Fibroblast of villous mesenchyme (primary cell): ENCODE data around the gene PPT2. TPM values are rescaled to one million over a fixed set of nuclear protein-coding genes. Genes with fewer than 3 reads are reported as not detected.
"Not testable (repeated sequence)": the region's sequence is repeated elsewhere in the genome, so short reads cannot be mapped to it uniquely, and the experiment has no call there.

Source experiments
- DNase-seq: peaks from one replicate; pipeline ENCODE4 v3.0.0-alpha.2; 2010; ENCODE audit warnings: low read depth
- H3K4me3 ChIP-seq: 2 replicates; pipeline ENCODE4 v1.5.1; 2011; ENCODE audit warnings: low read depth, mild to moderate bottlenecking, low read length
- total RNA-seq: library from RNA; depleted of rRNA; stranded (reverse); fragments of >200 nt; gene quantifications from 2 replicates; pipeline ENCODE4 v1.2.3, GENCODE V29; 2012
- TF ChIP-seq, protein P1 (sequence below): IDR thresholded peaks from 2 replicates; pipeline ENCODE4 v1.5.1; 2012; ENCODE audit warnings: low read depth, mild to moderate bottlenecking, low read length; ENCODE audit not compliant: insufficient read depth

Gene PPT2
- total RNA-seq, 1 donor = 22.9 TPM

DNA sequence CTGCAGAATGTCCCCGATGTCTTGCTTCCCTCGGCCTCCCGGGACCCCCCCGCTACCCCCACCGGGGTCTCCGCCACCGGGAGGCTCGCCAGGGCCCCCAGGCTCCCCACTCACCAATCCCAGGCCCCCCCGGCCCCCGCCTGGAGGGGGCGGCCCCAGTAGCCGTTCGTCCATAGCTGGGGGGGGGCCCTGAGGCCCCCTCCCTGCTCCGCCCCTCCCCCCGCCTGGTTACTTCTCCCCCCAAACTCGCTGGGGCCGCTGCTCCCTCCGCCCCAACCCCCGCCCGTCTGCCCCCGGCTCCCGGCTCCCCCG is 35.8 kb downstream of the PPT2 start:
- peak overlapping the region; percentile 85 for H3K4me3 ChIP-seq
- TF ChIP-seq, protein P1, sequence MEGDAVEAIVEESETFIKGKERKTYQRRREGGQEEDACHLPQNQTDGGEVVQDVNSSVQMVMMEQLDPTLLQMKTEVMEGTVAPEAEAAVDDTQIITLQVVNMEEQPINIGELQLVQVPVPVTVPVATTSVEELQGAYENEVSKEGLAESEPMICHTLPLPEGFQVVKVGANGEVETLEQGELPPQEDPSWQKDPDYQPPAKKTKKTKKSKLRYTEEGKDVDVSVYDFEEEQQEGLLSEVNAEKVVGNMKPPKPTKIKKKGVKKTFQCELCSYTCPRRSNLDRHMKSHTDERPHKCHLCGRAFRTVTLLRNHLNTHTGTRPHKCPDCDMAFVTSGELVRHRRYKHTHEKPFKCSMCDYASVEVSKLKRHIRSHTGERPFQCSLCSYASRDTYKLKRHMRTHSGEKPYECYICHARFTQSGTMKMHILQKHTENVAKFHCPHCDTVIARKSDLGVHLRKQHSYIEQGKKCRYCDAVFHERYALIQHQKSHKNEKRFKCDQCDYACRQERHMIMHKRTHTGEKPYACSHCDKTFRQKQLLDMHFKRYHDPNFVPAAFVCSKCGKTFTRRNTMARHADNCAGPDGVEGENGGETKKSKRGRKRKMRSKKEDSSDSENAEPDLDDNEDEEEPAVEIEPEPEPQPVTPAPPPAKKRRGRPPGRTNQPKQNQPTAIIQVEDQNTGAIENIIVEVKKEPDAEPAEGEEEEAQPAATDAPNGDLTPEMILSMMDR = no peak
- no peak for DNase-seq

DNA sequence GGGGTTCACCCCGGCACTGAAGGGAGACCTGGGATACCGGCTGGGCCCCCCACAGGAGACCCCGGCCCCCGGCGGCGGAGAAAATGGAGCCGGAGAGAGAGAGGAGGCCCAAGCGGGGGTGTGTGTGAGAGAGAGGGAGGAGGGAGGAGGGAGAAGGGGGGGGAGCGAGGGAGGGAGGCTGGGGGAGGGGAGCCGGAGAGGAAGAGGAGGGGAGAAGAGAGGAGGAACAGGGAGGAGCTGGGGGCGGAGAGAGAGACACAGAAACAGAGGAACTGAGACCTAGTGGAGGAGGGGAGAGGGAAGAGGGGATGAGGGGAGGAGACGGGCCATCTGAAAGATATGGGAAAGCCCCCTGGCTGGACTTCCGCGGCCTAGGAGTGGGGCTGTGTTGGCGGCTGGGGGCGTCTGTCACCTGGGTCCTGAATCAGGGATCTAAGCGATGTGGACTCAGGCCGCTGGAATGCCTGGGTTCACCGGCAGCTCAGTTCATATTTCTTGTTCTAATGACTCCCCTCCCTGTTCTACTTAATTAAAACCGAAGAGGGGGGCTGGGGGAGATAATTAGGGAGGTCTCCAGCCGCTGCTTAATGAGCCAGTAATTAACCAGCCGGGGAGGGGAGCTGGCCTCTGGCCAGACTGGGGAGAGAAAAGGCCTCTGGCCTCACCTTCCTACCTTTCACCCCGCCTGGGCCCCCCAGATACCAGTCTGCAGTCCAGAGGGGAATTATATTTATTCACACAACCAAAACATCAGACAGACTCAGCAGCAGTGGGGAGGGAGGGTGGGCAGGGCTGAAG is 36.3 kb downstream of the PPT2 start, which contains the start of gene PBX2:
Gene PBX2 (minus strand): TSS at position 149 of the 798 bp plus-strand sequence. CDS start 287 bp downstream, outside the sequence.
- TF ChIP-seq, protein P1 = no peak
- peak; percentile 93 for DNase-seq
- peak within 1 kb of the TSS; percentile 85 for H3K4me3 ChIP-seq

DNA sequence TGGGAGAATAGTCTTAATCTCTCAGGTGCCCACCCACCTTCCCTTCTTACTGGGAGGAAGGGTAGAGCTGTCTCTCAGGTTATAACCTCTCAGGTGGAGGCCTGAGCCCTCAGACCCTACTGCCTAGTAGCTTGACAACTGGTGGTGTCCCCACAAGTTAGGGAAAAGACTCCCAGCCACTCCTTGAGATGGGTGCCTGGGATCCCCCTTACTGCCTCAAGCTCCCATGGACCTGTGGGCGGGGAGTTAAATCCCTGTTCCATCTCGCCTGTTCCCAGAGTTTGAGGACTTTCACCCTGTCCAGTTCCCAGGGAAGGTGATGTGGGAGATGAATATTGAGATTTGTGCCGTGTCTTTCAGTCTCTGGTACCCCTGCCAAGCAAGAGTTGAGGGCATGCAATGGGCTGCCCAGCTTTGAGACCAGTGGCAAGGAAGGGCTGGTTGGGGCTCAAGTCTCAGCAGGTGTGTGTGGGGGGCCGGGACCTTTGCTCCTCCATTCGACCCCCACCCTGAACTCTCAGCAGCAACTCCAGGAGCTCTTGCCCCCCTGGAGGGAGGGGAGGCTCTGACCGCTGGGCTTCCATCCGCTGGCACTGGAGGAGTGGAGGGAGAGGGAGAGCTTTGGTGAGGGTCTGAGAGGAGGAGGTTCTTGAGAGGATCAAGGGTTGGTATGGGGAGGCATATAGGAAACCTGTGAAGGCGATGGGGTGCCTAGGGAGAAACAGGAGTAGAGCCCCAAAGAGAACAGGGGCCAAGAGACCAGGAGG is 37.2 kb downstream of the PPT2 start:
- TF ChIP-seq, protein P1 = no peak
- peak overlapping the region; percentile 85 for H3K4me3 ChIP-seq
- DNase-seq = no peak

DNA sequence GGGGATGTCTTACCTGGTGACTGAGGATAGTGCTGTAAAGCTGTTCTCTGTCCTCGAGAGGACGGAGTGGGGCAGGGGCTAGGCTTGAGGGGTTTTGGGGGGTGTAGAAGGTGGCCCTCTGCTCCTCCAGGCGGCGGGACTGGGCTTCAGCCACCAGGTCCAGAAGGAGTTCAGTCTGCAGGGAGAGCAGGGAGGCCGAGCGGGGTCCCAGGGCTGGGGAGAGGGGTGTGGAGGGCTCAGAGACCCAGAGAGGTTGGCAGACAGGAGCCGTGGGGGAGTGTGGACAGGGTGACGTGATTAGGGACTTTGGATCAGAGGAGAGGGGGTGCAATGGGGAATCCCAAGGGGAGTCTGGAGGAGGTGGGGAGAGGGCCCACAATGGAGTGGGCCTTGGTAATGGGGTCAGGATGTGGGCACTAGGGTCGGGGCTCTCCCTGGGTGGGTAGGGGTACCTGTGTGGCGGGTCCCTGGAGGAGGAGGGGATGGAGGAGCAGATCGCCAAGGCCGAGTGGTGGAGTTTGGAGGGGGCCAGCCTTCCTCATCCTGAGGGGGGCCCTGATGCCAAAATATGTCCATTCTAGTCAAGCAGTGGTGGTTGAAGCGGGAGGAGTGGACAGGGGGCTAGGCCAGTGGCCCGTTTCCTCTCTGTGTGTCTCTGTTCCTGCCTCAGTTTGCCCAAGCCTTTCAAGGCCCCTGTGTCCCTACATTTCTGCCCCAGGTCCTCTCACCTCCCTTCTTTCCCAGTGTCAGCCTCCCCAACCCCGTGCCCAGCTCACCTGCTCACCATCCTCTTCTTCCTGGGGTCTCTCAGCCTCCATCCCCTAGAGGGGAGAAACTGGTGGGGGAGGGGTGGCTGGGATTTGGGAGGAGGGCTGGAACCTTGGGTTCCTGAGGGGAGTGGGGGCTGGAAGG is 38.0 kb downstream of the PPT2 start:
- DNase-seq = no peak
- H3K4me3 ChIP-seq = peak overlapping the region; percentile 48
- TF ChIP-seq, protein P1 = no peak

DNA sequence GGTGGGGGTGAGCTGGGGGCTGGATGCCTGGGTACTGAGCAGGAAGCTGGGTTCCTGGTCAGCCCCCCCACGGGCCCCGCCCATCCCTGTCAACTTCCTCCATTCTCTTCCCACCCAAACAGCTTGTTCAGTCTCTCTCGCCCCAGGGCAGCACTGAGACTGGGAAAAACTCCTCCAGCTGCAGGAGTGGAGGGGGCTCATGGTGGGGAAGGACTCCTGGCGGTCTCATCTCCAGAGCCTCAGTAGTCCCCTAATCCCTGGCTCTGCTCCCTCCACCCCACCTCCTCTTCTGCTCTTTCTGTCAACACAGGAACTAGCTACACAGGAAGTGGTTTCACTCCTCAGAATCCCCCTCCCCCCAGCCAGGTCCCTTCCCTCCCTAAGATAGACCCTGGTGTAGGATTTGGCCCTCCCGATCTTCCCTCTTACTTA is 38.7 kb downstream of the PPT2 start, which contains the start of gene GPSM3:
Gene GPSM3 (minus strand): TSS at position 36 of the 432 bp plus-strand sequence. CDS start 130 bp downstream, outside the sequence.
- DNase-seq = peak; percentile 63
- TF ChIP-seq, protein P1 = no peak
- peak within 1 kb of the TSS; percentile 48 for H3K4me3 ChIP-seq

DNA sequence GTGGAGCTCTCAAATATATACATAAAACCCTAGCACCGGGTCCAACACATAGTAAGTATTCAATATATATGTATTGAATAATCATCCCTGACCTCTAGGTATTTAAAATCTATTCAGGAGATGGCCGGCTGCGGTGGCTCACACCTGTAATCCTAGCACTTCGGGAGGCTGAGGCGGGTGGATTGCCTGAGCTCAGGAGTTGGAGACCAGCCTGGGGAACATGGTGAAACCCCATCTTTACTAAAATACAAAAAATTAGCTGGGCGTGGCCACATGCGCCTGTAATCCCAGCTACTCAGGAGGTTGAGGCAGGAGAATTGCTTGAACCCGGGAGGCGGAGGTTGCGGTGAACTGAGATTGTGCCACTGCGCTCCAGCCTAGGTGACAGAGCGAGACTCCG is 39.2 kb downstream of the PPT2 start:
- H3K4me3 ChIP-seq = peak overlapping the region; percentile 48
- DNase-seq = not testable (repeated sequence)
